Activated CD4-positive, alpha-beta T cell treated with anti-CD3 and anti-CD28 coated beads, Interleukin-2, Interleukin-4, amounts not matched to agents 100 ng/mL and 50 ng/mL, durations not matched to agents 16 hours and 8 hours (primary cell): ENCODE data around the gene FAM240A.
"Not testable (repeated sequence)": the region's sequence is repeated elsewhere in the genome, so short reads cannot be mapped to it uniquely, and the experiment has no call there.

Source experiments
- DNase-seq: peaks from one replicate; pipeline ENCODE4 v3.0.0-alpha.2; 2020; ENCODE audit warnings: low spot score

The FAM240A gene

GRCh38 chr3:46586738-46587246 is 25.5 kb upstream of the FAM240A start:
- DNase-seq: no peak

- DNase-seq: not testable (repeated sequence)
Observed at GRCh38 chr3:46587268-46587667, 25.1 kb upstream of the FAM240A start.

- no peak for DNase-seq
Observed at GRCh38 chr3:46593274-46593862, 19.0 kb upstream of the FAM240A start.

GRCh38 chr3:46593979-46594378 is 18.3 kb upstream of the FAM240A start:
- no peak for DNase-seq

GRCh38 chr3:46594723-46595122 is 17.6 kb upstream of the FAM240A start:
- no peak for DNase-seq

- DNase-seq: no peak
Observed at GRCh38 chr3:46595819-46596314, 16.5 kb upstream of the FAM240A start.

GRCh38 chr3:46599590-46599989 is 12.7 kb upstream of the FAM240A start:
- DNase-seq: no peak

GRCh38 chr3:46603446-46604046 is 8.8 kb upstream of the FAM240A start:
- DNase-seq: no peak

GRCh38 chr3:46604127-46604526 is 8.2 kb upstream of the FAM240A start:
- DNase-seq: no peak

GRCh38 chr3:46607603-46608028 is 4.7 kb upstream of the FAM240A start:
- DNase-seq: no peak

GRCh38 chr3:46609212-46609721 is 3.1 kb upstream of the FAM240A start:
- DNase-seq: no peak

GRCh38 chr3:46609944-46610722 is 2.2 kb upstream of the FAM240A start:
- DNase-seq: no peak

GRCh38 chr3:46613313-46614005 is 1.1 kb downstream of the FAM240A start:
- DNase-seq: no peak

- no peak for DNase-seq
Observed at GRCh38 chr3:46614431-46614830, 2.1 kb downstream of the FAM240A start.

- no peak for DNase-seq
Observed at GRCh38 chr3:46615050-46615775, 2.9 kb downstream of the FAM240A start.

GRCh38 chr3:46615976-46616375 is 3.7 kb downstream of the FAM240A start:
- DNase-seq: no peak

- no peak for DNase-seq
Observed at GRCh38 chr3:46617941-46618340, 5.6 kb downstream of the FAM240A start.

GRCh38 chr3:46619845-46620778 is 7.8 kb downstream of the FAM240A start:
- no peak for DNase-seq

- DNase-seq: no peak
Observed at GRCh38 chr3:46624533-46624932, 12.2 kb downstream of the FAM240A start.

- DNase-seq: no peak
Observed at GRCh38 chr3:46624975-46625490, 12.7 kb downstream of the FAM240A start.
